ENCODE results near the gene MAP3K2.

Gene MAP3K2

DNA sequence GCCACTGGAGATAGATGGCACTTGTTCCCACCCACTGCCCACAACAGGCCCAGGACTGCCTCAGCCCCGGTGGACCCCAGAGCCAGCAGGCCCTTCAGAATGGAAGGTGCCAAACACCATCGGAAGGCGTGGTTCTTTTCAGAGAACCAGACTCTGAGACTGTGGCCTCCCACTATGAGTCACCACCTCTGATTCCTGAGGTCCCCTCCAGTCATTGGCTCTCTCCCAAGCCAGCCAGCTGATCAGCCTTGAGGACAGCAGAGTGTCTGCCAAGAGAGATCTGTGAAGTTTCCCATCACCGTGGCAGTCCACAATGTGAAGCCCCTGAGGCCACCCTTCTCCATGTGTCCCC lies 10.4 kb upstream of the MAP3K2 start:
- Mint-ChIP-seq H3K9me3 (peaks cover 15% of the 10 kb centered on the region), H3K27ac (peak overlapping the region; percentile 82), H3K36me3 (ENCODE audit: low read depth) (peaks cover 14% of the 10 kb centered on the region), H3K4me1 (peaks cover 24% of the 10 kb centered on the region), H3K27me3 (ENCODE audit: low read depth, poor library complexity) (no peaks in the 10 kb centered on the region), H3K4me3 (no peak overlapping the region)
- TF ChIP-seq CTCF (IDR thresholded peaks at IDR 0.05), result no peak
- no peak for DNase-seq

DNA sequence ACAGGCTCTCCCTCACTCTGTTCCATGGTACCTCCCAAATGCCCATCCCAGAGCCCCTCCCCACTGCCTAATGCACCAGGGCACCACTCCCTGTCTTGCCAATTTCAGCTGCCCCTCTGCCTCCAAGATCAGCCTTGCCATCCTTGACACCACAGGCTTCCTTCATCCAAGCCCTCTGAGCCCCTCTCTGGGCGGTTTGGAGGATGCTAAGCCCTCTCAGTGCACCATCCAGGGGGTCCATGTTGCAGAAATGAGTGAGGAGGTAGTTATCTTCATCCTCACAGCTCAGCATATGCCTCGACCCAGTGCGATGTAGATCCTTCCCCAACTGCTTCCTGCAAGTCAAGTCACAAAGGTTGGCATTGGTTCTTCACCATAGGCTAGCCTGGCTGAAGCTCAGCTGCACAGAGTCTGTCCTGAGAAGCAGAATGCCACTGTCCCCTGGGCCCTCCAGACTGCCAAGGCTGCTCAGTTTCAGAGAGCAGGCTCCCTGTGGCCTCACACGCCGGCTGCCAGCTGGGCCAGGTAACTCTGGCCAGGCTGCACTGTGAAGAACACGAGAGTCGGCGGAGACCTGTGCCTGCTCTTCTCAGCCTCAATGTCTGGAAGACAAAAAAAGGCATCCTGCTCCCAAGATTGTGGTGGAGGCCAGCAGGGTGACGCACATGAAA lies 9.9 kb upstream of the MAP3K2 start:
- no peak overlapping the region for H3K4me3 Mint-ChIP-seq
- peaks cover 20% of the 10 kb centered on the region for H3K9me3 Mint-ChIP-seq
- no peak for DNase-seq
- H3K27ac Mint-ChIP-seq, result no peak overlapping the region
- peaks cover 21% of the 10 kb centered on the region for H3K4me1 Mint-ChIP-seq
- H3K36me3 Mint-ChIP-seq (ENCODE audit: low read depth), result peaks cover 20% of the 10 kb centered on the region
- H3K27me3 Mint-ChIP-seq (ENCODE audit: low read depth, poor library complexity), result no peaks in the 10 kb centered on the region
- TF ChIP-seq CTCF (IDR thresholded peaks at IDR 0.05), result no peak

GRCh38 chr2:127394492-127394891 lies 6.7 kb upstream of the MAP3K2 start:
- H3K36me3 Mint-ChIP-seq (ENCODE audit: low read depth), result peaks cover 27% of the 10 kb centered on the region
- DNase-seq, result no peak
- TF ChIP-seq CTCF (IDR thresholded peaks at IDR 0.05), result no peak
- H3K27ac Mint-ChIP-seq, result peak overlapping the region; percentile 85
- peaks cover 32% of the 10 kb centered on the region for H3K4me1 Mint-ChIP-seq
- peaks cover 2% of the 10 kb centered on the region for H3K27me3 Mint-ChIP-seq (ENCODE audit: low read depth, poor library complexity)
- H3K4me3 Mint-ChIP-seq, result no peak overlapping the region
- peaks cover 24% of the 10 kb centered on the region for H3K9me3 Mint-ChIP-seq

GRCh38 chr2:127392828-127393578 lies 5.2 kb upstream of the MAP3K2 start:
- peaks cover 24% of the 10 kb centered on the region for H3K9me3 Mint-ChIP-seq
- peaks cover 42% of the 10 kb centered on the region for H3K4me1 Mint-ChIP-seq
- H3K27ac Mint-ChIP-seq, result no peak overlapping the region
- peaks cover 2% of the 10 kb centered on the region for H3K27me3 Mint-ChIP-seq (ENCODE audit: low read depth, poor library complexity)
- no peak for DNase-seq
- H3K4me3 Mint-ChIP-seq, result no peak overlapping the region
- no peak for TF ChIP-seq CTCF (IDR thresholded peaks at IDR 0.05)
- peaks cover 27% of the 10 kb centered on the region for H3K36me3 Mint-ChIP-seq (ENCODE audit: low read depth)

- peaks cover 2% of the 10 kb centered on the region for H3K27me3 Mint-ChIP-seq (ENCODE audit: low read depth, poor library complexity)
- H3K9me3 Mint-ChIP-seq, result peaks cover 24% of the 10 kb centered on the region
- H3K4me3 Mint-ChIP-seq, result no peak overlapping the region
- peaks cover 42% of the 10 kb centered on the region for H3K4me1 Mint-ChIP-seq
- TF ChIP-seq CTCF (IDR thresholded peaks at IDR 0.05), result no peak
- no peak for DNase-seq
- H3K36me3 Mint-ChIP-seq (ENCODE audit: low read depth), result peaks cover 27% of the 10 kb centered on the region
- H3K27ac Mint-ChIP-seq, result peak overlapping the region; percentile 57
These were observed 4.5 kb upstream of the MAP3K2 start for GRCh38 chr2:127392133-127392827.
